Fibroblast of skin of back (primary cell): Measurements from ENCODE around the gene CYB5R4.
"Not testable (repeated sequence)": the region's sequence is repeated elsewhere in the genome, so short reads cannot be mapped to it uniquely, and the experiment has no call there.

Experiments used
- DNase-seq: peaks from one replicate; pipeline ENCODE4 v3.0.0-alpha.2; 2013

CYB5R4 gene

GRCh38 chr6:83862776-83863471, 3.4 kb downstream of the CYB5R4 start:
- peak; percentile 38 for DNase-seq

GRCh38 chr6:83867043-83867442, 7.6 kb downstream of the CYB5R4 start:
- no peak for DNase-seq

GRCh38 chr6:83867527-83868161, 8.2 kb downstream of the CYB5R4 start:
- peak; percentile 86 for DNase-seq

DNA sequence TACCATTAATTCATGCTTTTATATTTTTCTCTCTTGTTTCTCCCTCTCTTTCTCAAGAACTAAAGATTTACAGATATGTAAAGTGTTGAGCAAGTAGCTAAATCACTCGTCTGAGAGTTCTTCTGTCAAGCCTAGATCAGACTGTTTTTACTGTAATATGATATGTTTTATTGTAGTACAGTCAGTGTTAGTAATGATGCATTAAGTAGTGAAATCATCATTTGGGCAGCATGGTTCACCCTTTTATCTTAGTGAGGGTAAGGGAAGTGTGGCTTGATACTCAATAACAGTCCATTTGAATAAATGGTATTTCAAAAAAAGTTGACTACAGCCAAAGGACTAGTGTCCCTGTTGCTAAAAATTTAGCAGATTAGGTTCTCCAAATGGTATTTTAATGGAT, 9.2 kb downstream of the CYB5R4 start:
- DNase-seq = peak; percentile 80

DNA sequence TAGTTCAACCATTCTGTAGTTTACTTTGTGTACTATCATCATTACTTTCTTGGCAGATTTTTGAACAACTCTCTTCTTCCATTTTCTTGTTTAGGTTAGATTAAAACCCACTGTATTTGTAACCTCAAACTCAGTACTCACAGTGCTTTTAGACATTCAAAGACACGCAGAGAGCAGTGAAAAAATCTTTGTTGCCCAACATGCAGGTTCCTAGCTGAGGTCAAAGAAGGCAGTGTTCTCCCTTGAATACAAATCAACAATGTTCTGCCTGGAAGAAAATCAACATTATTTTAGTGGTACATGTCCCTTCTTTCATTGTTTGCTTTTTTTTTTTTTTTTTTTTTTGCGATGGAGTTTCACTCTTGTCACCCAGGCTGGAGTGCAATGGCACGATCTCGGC, 11.2 kb downstream of the CYB5R4 start:
- no peak for DNase-seq

DNA sequence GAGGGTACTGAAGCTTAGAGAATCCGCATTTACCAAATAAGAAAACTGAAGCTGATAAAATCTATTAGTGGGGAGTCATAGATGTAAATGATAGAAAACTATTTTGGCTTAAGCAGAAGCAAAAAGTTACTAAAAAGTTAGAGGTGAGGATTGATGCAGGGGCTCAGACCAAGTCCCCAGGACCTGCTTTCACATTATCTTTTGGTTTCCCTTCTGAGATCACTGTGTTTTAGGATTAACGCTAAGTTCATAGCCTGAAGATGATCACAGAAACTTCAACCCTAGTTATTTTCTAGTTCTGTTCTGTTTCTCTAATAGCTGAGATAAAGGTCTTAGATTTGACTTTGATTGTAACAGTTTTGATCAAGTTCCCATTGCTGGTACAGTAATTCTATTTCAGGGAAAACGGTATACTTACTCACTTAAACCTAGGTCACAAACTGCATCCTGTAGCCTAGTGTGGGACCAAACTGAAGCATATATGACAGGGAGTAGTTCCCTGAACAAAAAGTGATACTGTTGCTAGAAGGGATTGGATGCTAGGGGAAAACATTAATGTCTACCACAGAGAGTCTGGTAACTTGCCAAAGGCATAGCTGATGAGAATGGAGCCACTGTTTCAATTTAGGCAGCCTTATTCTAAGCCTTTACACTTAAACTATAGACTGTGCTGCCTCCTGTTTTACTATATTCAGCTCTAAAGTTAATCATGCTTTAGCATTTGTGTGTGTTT, 13.1 kb downstream of the CYB5R4 start:
- peak; percentile 7 for DNase-seq

GRCh38 chr6:83873869-83874268, 14.4 kb downstream of the CYB5R4 start:
- DNase-seq = no peak

GRCh38 chr6:83875843-83876242, 16.4 kb downstream of the CYB5R4 start:
- no peak for DNase-seq

- DNase-seq = no peak
Measured at GRCh38 chr6:83878902-83879644, 19.6 kb downstream of the CYB5R4 start.

- peak; percentile 31 for DNase-seq
Measured at GRCh38 chr6:83879746-83880145, 20.3 kb downstream of the CYB5R4 start.

DNA sequence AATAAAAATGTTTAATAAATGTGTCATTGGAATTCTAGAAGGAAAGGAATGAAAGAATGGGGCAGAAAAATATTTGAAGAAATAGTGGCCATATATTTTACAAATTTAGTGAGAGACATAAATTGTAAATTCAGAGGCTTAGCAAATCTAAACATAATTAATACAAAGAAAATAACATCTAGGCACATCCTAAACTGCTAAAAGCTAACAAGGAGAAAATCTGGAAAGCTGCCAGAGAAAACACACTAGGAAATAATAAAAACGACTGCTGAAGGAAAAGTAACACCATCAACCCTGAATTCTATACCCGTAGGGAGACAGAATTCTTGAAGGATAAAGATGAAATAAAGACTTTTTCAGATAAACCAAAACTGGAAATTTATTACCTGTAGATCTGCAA, 23.8 kb downstream of the CYB5R4 start:
- peak; percentile 27 for DNase-seq

DNA sequence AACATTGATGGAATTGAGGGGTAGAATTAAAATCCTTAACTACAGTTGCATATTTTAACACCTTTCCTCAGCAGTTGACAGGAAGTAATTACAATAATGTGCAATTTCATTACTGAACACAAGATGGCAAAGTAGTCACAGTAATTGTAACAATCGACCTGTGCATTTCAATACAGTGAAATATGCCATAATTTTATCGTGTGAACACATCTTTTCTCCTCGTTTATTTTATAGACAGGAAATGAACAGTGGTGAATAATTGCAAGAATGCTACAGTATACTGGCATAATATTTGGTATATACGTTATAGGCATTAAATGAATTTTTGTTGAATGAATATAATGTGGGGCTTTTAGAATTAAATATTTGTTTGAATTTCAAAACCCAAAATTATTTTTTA, 25.0 kb downstream of the CYB5R4 start:
- DNase-seq = peak; percentile 71

GRCh38 chr6:83885984-83886383, 26.5 kb downstream of the CYB5R4 start:
- no peak for DNase-seq

- DNase-seq = no peak
Measured at GRCh38 chr6:83889621-83890020, 30.1 kb downstream of the CYB5R4 start.

GRCh38 chr6:83890520-83890919, 31.0 kb downstream of the CYB5R4 start:
- no peak for DNase-seq

- DNase-seq = no peak
Measured at GRCh38 chr6:83891586-83891985, 32.1 kb downstream of the CYB5R4 start.

- DNase-seq = no peak
Measured at GRCh38 chr6:83893024-83893423, 33.5 kb downstream of the CYB5R4 start.

- not testable (repeated sequence) for DNase-seq
Measured at GRCh38 chr6:83897094-83897493, 37.6 kb downstream of the CYB5R4 start.

- no peak for DNase-seq
Measured at GRCh38 chr6:83901624-83902023, 42.1 kb downstream of the CYB5R4 start.

GRCh38 chr6:83904395-83904794, 44.9 kb downstream of the CYB5R4 start:
- no peak for DNase-seq

- DNase-seq = no peak
Measured at GRCh38 chr6:83905648-83906047, 46.2 kb downstream of the CYB5R4 start.

DNA sequence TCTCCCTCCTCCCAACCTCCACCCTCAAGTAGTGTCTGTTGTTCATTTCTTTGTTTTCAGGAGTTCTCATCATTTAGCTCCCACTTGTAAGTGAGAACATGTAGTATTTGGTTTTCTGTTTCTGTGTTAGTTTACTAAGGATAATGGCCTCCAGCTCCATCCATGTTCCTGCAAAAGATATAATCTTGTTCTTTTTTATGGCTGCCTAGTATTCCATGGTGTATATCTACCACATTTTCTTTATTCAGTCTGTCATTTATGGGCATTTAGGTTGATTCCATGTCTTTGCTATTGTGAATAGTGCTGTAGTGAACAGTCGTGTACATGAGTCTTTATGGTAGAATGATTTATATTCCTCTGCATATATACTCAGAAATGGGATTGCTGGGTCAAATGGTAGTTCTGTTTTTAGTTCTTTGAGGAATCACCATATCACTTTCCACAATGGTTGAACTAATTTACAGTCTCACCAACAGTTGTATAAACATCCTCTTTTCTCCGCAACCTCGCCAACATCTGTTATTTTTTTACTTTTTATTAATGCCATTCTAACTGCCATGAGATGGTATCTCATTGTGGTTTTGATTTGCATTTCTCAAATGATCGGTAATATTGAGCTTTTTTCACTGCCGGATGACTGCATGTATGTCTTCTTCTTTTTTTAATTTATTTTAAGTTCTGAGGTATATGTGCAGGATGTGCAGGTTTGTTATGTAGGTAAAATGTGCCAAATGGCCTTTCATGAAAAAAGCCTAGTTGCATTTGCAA, 48.3 kb downstream of the CYB5R4 start:
- not testable (repeated sequence) for DNase-seq
